Embryonic facial prominence (tissue), 1 donor: ENCODE data around the gene TEN1.

Source experiments
- DNase-seq: peaks from one replicate; pipeline ENCODE4 v3.0.0-alpha.2; 2016; ENCODE audit errors: extremely low spot score

Gene TEN1

DNA sequence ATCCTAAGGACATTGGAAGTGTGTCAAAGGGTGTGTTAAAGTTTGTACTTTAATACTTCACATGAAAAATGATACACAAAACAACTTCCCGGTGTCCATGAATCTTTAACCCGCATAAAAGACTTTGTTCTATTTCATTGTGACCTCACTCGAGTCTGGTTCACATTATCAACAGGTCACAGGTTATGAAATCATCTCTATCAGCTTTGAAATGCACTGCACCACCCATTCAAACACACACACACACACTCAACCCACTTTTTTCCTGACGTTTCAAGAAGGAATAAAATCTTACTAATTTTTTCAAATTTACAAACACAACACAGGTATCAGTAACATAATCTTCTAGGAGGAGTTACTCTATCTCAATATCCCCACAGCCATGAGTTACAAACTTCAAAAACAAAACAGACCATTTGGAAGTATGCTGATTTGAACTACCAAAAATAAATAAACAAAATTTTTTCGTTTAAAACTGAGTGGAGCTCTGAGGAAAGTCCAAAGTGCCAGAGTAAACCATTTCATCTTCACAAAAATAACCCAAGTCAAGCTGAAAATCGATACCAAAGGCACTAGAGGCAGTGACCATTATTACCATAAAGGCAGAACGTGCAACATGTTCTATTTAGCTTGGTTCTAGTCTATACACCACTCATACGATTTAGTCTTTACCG lies 2.7 kb upstream of the TEN1 start:
- DNase-seq = no peak

DNA sequence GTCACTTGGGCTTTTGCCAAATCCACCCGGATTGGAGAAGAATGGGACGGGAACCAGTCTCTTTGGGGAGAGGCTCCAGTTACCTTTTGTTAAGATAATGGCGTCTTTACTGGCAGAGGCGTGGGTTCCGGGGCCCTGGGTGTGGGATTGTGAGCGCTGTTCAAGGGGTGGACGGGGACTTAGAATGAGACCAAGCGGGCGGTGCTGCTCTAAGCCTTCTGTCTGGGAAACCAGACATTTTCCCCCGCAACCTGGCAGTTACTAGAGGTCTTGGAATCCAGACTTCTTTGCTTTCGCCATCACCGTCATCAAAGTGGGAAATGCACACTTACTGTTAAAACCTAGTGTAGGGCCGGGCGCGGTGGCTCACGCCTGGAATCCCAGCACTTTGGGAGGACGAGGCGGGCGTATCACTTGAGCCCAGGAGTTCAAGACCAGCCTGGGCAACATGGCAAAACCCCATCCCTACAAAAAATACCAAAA lies 706 bp downstream of the TEN1 start:
- no peak for DNase-seq

DNA sequence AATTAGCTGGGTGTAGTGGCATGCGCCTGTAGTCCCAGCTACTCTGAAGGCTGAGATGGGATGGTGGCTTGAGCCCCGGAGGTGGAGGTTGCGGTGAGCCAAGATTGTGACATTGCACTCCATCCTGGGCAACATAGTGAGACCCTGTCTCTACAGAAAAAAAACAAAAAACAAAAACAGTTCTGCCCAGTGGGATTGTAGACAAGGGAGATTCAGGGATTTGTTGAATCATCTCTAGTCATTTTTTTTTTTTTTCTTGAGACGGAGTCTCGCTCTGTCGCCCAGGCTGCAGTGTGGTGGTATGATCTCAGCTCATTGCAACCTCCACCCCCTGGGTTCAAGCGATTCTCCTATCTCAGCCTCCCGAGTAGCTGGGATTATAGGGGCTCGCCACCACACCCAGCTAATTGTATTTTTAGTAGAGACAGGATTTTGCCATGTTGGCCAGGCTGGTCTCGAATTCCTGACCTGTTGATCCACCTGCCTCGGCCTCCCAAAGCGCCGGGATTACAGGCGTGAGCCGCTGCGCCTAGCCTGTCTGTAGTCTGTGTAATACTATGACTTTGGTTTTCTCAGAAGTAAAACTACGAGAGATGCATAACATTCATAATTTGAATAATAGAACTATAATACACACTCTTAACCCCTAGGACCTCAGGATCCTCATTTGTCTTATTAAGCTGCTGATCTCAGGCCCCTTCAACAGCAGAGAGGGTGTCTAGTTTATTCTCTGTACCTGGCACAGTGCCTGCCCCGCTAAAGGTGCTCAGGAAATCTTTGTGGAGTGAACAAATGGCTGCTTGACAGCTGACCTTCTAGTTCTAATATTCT lies 1.4 kb downstream of the TEN1 start:
- no peak for DNase-seq

DNA sequence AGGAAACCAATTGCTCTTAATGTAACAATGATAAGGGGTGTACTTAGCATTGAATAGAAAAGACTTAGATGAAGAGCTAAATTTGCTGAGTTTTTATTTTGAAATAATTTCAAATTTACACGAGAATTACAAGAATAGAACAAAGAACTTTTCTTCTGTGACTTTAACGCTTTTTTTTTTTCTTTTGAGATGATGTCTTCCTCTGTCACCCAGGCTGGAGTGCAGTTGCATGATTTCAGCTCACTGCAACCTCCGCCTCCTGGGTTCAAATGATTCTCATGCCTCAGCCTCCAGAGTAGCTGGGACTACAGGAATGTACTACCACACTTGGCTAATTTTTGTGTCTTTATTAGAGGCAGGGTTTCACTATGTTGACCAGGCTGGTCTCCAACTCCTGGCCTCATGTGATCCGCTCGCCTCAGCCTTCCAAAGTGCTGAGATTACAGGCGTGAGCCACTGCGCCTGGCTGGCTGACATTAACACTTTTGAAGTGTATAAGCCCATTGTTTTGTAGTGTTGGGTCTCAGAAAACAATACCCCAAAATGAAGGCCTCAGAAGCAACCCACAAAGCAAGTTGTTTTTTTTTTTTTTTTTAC lies 2.1 kb downstream of the TEN1 start:
- DNase-seq = no peak

DNA sequence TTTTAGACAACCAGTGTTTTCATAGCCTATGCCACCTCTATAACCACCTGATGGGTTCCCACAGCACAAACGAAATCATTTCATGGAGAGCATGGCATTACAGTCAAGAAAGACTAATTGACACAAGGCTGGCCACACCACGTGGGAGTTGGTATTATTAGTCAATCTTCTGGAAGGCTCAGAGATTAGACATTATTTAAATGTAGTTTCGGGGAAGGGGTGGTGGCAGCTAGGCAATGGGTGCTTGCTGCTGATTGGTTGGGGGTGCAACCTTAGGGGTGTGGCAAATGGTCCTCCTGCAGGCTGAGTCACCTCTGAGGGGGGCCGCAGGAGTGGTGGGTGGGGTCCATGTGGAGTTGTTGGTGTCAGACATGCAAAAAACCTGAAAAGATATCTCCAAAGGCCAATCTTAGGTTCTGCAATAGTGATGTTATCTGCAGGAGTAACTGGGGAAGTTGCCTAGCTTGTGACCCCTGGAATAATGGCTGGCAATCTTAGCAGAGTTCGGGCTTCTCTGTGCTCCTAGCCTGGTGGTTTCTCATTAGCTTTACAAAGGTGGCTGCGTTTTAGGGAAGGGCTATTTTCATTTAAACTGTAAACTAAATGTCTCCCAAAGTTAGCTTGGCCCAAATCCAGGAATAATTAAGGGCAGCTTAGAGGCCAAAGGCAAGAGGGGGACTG lies 4.6 kb downstream of the TEN1 start:
- DNase-seq = no peak

DNA sequence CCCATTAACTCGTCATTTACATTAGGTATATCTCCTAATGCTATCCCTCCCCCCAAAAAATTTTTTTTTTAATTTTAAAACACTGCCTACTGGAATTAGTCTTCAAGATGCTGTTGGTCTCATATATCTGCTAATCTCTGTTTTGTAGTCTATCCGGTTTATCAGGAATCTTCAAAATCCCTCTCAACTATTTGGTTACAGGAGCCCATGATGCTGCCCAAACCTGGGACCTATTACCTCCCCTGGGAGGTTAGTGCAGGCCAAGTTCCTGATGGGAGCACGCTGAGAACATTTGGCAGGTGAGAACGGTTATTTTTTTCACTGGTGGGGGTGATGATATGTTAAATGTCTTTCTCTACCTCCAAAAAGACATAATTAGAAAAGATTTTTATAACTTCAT lies 6.9 kb downstream of the TEN1 start:
- no peak for DNase-seq

DNA sequence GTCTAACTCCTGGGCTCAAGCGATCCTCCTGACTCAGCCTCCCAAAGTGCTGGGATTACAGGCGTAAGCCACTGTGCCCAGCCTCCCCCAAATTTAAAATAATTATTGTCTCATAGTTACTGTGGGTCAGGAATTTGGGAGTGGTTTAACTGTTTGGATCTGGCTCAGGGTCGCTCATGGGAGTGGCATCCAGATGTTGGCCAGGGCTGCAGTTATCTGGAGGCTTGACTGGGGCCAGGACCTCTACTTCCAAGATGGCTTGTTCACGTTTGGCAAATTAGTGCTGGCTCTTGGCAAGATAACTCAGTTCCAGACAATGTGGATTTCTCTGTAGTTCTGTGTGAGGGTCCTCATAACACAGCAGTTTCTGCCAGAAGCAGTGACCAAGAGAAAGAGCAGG lies 8.0 kb downstream of the TEN1 start:
- DNase-seq = no peak

DNA sequence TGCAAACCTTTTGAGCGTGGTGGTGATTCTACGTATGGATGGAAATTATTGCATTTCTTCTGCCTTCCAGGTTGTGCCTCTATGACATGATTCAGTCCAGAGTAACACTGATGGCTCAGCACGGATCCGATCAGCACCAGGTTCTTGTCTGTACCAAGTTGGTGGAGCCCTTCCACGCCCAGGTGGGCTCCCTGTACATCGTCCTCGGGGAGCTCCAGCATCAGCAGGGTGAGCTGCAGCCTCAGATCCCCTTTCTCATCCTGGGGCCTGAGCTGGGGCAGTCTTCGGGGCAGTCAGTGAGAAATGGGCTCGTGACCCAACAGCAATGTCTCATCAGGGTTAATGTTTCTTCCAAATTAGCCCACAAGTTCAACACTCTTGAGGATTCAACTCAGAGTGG lies 12.4 kb downstream of the TEN1 start:
- no peak for DNase-seq

DNA sequence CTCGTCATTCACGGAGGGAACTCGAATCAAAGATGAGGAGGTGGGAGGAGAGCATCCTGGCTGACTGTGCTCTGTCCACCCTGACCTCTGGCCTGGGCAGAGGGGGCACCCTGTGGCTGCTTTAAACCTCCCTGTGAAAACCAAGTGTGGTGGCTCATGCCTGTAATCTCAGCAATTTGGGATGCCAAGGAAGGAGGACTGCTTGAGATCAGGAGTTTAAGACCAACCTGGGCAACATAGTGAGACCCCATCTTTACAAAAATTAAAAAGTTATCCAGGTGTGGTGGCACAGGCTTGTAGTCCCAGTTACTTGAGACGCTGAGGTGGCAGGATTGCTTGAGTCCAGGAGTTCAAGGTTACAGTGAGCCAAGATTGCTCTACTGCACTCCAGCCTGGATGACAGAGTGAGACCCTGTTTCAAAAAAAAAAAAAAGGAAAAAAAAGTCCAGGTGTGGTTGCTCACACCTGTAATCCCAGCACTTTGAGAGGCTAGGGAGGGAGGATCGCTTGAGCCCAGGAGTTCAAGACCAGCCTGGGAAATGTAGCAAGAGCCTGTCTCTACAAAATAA lies 15.8 kb downstream of the TEN1 start:
- DNase-seq = no peak

DNA sequence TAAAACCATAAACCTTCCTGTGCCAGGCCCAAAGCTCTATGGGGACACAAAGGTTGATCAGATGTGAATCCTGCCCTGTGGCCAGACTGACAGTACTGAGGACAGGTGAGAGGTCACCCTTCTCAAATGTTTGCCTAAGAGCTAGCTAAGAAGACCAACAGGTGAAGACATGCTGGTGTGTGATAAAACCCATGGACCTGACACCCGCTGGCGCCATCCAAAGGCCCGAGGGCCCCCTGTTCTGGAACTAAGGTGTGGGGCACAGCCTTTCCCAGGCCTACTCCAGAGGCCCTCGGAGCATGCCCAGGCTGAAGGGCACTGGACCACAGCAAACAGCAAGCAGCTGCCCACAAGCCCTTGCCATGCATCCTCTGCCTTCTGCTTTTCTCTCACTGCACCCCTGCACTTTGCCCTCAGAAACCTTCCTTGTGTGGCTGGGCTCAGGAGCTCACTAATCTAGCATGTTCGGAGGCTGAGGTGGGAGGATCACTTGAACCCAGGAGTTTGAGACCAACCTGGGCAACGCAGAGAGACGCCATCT lies 16.4 kb downstream of the TEN1 start:
- no peak for DNase-seq

DNA sequence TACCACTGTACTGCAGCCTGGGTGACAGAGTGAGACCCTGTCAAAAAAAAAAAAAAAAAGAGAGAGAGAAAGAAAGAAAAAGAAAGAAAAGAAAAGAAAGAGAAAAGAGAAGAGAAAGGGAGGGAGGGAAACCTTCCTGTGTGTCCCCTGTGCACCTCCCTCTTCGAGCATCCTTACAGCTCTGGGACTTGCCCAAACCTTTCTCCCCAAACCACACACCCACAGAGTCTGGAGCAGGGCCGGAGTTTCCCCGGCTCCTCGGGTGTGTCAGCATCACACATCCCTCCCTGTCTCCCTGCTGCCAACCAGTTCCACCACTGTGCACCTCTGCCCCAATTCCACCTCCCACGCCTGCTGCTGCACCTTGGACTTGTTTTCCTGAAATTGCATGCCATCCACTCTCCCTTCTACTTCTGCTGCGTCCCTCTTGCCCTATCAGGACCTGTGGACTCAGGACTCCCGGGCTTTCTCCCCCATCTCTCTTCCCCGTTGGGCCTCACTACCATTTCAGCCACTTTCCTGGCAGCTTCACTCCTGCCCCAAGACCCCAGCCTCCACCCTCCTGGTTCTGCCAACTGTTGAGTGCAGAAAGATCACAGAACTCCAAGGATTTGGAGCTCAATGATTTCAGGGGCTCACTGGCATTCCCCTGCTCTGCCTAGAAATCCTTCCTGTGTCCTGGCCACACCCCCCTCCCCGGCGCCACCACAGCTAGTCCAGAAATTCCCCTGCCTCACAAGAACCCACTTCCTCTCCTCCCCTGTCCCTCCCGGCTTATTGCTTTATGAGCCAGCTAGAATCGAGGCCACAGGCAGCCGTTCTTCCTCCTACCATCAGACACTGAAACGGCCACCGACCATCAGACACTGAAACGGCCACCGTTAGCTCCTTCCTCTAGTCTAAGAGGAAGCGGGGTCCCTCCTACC lies 17.9 kb downstream of the TEN1 start:
- DNase-seq = no peak

DNA sequence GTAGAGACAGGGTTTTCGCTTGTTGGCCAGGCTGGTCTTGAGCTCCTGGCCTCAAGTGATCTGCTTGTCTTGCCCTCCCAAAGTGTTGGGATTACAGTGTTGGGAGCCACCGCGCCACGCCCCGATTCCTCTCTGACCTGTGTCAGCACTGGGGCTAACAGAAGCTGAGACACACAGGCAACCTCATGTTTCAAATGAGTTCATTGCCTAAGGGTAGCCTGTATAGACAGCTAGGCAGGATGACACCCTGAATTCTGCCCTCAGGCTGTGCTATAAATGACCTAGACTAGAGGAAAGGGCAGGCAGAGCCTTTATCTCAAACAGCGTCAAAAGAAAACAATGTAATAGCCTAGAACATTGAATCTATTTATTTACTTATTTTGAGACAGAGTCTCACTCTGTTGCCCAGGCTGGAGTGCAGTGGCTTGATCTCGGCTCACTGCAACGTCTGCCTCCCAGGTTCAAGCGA lies 19.3 kb downstream of the TEN1 start:
- no peak for DNase-seq

DNA sequence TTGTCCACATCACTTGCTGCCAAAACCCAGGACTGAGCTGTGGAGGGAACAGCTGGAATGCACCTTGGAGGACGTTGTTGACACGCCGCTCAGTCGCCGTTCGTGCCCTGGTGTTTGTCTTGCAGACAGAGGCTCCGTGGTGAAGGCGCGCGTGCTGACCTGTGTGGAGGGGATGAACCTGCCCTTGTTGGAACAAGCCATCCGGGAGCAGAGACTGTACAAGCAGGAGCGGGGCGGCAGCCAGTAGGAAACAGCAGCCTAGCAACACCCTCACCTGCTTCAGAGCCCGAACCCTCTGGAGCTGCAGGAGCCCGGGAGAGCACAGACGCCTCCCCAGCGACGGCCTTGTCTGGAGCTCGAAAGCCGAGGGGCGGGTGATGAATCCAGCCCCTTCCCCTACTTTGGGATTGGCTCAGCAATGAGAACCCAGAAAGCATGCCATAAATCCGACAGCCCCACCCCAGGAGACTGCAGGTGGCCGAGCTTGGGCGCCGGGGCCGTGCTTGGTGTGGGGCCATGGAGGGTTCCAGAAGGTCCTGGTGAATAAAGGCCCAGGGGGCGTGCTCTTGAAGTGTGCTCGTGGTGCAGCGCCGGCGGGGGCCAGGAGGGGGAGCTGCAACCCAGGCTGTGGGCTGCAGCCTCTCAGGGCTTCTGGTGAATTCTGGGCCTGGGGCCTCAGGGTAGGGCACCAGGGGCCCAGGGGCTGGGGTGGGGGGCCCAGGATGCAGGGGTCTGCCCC lies 21.1 kb downstream of the TEN1 start:
- DNase-seq = no peak

DNA sequence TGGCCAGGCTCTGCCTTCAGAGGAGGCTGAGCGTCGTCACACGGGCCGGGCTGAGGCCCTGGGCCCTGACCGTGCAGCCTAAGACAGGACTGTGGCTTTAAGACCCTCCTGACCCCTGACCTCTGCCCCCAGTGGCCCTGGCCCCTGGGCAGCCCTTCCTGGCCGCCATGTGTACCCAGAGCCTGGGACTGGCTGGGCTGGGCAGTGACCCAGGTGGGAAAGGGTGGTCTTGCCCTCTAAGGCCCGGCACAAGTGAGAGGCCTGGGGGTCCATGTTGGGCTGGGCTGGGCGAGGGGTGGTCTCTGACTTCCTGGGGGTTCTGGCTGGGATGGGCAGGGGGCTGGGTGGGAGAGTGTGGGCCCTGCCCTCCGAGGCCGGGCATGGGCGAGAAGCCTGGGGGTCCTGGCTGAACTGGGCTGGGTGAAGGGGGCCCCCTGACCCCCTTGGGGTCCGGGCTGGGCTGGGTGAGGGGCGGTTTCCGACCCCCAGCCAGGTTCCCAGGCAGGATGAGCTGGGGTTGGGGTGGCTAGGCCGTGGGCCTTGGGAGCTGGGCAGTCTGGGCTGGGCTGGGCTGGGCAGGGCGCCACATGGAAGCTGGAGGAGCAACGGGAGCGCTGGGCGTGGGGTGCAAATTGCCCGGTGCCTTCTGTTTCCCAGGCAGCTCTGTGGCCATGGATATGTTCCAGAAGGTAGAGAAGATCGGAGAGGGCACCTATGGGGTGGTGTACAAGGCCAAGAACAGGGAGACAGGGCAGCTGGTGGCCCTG lies 21.9 kb downstream of the TEN1 start, which contains the start of gene CDK3:
Gene CDK3 (plus strand): TSS at position 101 of the 767 bp plus-strand sequence. CDS start 571 bp downstream, at position 672.
- no peak for DNase-seq

DNA sequence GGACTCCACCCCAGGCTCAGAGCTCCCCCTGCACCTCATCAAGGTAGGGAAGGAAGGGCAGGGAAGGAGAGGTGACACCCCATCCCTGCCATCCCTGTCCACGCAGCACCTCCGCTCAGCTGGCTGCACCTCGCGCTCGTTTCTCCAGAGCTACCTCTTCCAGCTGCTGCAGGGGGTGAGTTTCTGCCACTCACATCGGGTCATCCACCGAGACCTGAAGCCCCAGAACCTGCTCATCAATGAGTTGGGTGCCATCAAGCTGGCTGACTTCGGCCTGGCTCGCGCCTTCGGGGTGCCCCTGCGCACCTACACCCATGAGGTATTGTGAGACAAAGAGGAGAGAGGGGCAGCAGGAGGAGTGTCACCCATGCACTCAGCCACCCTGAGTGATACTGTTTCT lies 23.1 kb downstream of the TEN1 start:
- no peak for DNase-seq

DNA sequence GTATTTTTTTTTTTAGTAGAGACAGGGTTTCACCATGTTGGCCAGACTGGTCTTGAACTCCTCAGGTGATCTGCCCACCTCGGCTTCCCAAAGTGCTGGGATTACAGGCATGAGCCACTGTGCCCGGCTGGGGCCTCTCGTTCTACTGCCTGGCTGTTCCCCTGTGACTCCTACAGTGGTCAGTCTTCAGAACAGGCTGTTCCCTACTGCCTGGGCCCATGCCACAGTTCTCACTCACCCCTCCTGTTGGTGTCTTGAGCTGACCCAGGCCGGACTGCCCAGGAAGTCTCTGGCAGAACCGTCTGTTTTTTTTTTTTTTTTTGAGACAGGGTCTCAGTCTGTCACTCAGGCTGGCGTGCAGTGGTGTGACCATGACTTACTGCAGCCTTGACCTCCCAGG lies 24.9 kb downstream of the TEN1 start:
- no peak for DNase-seq

DNA sequence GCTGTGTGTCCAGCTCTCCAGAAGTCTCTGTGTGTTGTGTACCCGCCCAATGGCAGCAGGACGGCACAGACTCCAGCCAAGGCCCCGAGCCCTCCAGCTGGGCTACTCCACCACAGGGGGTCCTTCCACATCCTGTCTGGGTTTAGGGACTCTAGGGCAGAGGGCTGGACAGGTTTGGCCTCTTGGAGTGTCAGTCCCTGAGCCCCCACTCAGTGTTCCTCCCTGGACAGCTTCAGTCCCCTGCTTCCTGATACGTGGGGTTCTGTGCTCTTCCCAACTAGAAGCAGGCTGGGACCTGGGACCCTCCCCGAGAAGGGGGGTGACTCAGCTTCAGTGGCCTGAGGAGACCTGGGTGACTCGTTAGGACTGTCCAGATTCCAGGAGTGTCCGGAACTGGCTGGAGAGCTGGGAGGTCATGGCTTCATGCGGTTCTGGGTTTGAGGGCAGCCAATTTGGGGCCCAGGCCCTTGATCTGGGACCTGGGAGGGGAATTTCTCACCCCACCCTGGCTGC lies 25.8 kb downstream of the TEN1 start:
- no peak for DNase-seq

DNA sequence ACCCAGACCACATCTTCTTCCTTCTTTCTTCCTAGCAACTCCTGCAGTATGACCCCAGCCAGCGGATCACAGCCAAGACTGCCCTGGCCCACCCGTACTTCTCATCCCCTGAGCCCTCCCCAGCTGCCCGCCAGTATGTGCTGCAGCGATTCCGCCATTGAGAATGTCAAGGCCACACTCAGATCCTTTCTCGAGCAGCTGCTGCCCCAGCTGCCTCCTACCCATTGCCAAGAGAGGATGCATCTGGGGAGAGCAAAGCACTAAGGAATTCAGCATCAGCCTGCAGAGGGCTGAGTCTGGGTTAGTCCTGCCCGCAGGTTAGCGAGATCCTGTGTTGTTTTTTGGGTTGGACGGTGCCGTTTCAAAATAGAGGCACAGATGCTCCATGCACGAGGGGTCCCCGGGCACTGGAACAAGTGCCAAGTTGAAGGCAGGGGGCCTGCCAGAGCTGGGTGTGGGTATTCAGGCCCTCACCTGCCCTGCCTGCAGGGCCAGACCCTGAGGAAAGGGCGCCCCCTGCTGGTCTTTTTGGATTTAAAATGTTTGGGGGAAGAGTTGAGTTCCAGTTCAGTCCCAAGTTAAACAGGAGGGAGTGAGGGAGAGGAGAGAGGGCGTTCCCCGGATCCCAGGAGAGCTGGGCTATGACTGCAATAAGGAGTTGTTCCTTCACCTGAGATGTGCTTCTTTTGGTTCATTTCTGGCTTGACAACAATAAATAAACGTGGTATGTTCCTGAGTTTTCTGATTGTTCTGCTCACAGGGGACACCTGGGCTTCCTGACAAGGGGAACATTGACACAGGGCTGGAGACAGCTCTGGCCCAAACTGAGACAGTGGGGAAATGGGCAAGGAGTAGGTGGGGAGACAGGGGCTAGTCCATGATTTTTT lies 26.5 kb downstream of the TEN1 start:
- no peak for DNase-seq
